ENCODE results near the gene CFAP65. TPM values are rescaled to one million over a fixed set of nuclear protein-coding genes. Genes with fewer than 3 reads are reported as not detected.

CFAP65 gene
- total RNA-seq, 1 donor from 2014 or later, result not detected

- no peak overlapping the region for H3K27ac ChIP-seq
- H3K27me3 ChIP-seq, result peaks cover 8% of the 10 kb centered on the region
- ATAC-seq (no peak), DNase-seq (no peak)
- H3K4me1 ChIP-seq, result no peaks in the 10 kb centered on the region
- no peaks in the 10 kb centered on the region for H3K36me3 ChIP-seq
- no peak overlapping the region for H3K4me3 ChIP-seq
- intact Hi-C loops (cut with DNase I), result no loop called here
- no peaks in the 10 kb centered on the region for H3K9me3 ChIP-seq
- TF ChIP-seq CTCF (IDR thresholded peaks at IDR 0.05), result no peak
Measured at GRCh38 chr2:219019436-219019835, 21.9 kb downstream of the CFAP65 start.

GRCh38 chr2:219018726-219019125 lies 22.6 kb downstream of the CFAP65 start:
- DNase-seq (no peak), ATAC-seq (no peak)
- Histone ChIP-seq H3K4me1 (no peaks in the 10 kb centered on the region), H3K27me3 (peaks cover 8% of the 10 kb centered on the region), H3K27ac (no peak overlapping the region), H3K36me3 (no peaks in the 10 kb centered on the region), H3K9me3 (no peaks in the 10 kb centered on the region), H3K4me3 (no peak overlapping the region)
- intact Hi-C loops (cut with DNase I), result no loop called here
- no peak for TF ChIP-seq CTCF (IDR thresholded peaks at IDR 0.05)

- intact Hi-C loops (cut with DNase I), result no loop called here
- Histone ChIP-seq H3K9me3 (no peaks in the 10 kb centered on the region), H3K27ac (no peak overlapping the region), H3K27me3 (peaks cover 7% of the 10 kb centered on the region), H3K4me3 (no peak overlapping the region), H3K36me3 (no peaks in the 10 kb centered on the region), H3K4me1 (no peaks in the 10 kb centered on the region)
- DNase-seq, result no peak
- TF ChIP-seq CTCF (IDR thresholded peaks at IDR 0.05), result no peak
- ATAC-seq, result no peak
Measured at GRCh38 chr2:219018286-219018685, 23.0 kb downstream of the CFAP65 start.

GRCh38 chr2:219017201-219017931 lies 23.9 kb downstream of the CFAP65 start:
- ATAC-seq, result no peak
- Histone ChIP-seq H3K4me3 (no peak overlapping the region), H3K36me3 (no peaks in the 10 kb centered on the region), H3K27ac (no peak overlapping the region), H3K4me1 (no peaks in the 10 kb centered on the region), H3K27me3 (no peaks in the 10 kb centered on the region), H3K9me3 (no peaks in the 10 kb centered on the region)
- no peak for DNase-seq
- no peak for TF ChIP-seq CTCF (IDR thresholded peaks at IDR 0.05)
- intact Hi-C loops (cut with DNase I), result no loop called here

- H3K36me3 ChIP-seq, result no peaks in the 10 kb centered on the region
- no peaks in the 10 kb centered on the region for H3K27me3 ChIP-seq
- no peak overlapping the region for H3K27ac ChIP-seq
- no peaks in the 10 kb centered on the region for H3K9me3 ChIP-seq
- no peak for ATAC-seq
- TF ChIP-seq CTCF (IDR thresholded peaks at IDR 0.05), result no peak
- H3K4me1 ChIP-seq, result no peaks in the 10 kb centered on the region
- intact Hi-C loops (cut with DNase I), result no loop called here
- H3K4me3 ChIP-seq, result no peak overlapping the region
- DNase-seq, result no peak
Measured at GRCh38 chr2:219016721-219017120, 24.6 kb downstream of the CFAP65 start.

GRCh38 chr2:219010873-219011272 lies 30.4 kb downstream of the CFAP65 start:
- H3K36me3 ChIP-seq, result no peaks in the 10 kb centered on the region
- ATAC-seq (no peak), DNase-seq (no peak)
- H3K4me1 ChIP-seq, result no peaks in the 10 kb centered on the region
- peaks cover 7% of the 10 kb centered on the region for H3K27me3 ChIP-seq
- H3K9me3 ChIP-seq, result no peaks in the 10 kb centered on the region
- no peak overlapping the region for H3K27ac ChIP-seq
- no peak for TF ChIP-seq CTCF (IDR thresholded peaks at IDR 0.05)
- no peak overlapping the region for H3K4me3 ChIP-seq
- intact Hi-C loops (cut with DNase I), result no loop called here

Measured in upper lobe of right lung (tissue), 1 donor.